Loucy (cell line): ENCODE measurements around the gene PCDHGA11.

Source experiments
- CTCF ChIP-seq: fragments of 200-600 bp; sonication (generic); conservative IDR thresholded peaks from 2 replicates; pipeline ENCODE4 v1.5.1; 2014; ENCODE audit warnings: mild to moderate bottlenecking, antibody characterized with exemption, low read length
- EZH2phosphoT487 ChIP-seq: fragments of 200-600 bp; IDR thresholded peaks from 2 replicates; pipeline ENCODE4 v1.6.1; 2018; ENCODE audit warnings: antibody characterized with exemption, mild to moderate bottlenecking, moderate library complexity, borderline replicate concordance

DNA sequence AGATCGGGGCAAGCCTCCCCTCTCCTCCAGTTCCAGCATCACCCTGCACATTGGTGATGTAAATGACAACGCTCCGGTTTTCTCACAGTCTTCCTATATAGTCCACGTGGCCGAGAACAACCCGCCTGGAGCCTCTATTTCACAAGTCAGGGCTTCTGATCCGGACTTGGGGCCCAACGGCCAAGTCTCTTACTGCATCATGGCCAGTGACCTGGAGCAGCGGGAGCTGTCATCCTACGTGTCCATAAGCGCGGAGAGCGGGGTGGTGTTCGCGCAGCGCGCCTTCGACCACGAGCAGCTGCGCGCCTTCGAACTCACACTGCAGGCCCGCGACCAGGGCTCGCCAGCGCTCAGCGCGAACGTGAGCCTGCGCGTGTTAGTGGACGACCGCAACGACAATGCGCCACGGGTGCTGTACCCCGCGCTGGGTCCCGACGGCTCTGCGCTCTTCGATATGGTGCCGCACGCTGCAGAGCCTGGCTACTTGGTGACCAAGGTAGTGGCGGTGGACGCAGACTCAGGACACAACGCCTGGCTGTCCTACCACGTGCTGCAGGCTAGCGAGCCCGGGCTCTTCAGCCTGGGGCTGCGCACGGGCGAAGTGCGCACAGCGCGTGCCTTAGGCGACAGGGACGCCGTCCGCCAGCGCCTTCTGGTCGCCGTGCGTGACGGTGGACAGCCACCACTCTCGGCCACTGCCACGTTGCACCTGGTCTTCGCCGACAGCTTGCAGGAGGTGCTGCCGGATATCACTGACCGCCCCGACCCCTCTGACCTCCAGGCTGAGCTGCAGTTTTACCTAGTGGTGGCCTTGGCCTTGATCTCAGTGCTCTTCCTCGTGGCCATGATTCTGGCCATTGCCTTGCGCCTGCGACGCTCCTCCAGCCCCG is 31.5 kb upstream of the PCDHGA11 start:
- TF ChIP-seq CTCF (no peak), EZH2phosphoT487 (no peak)
